Measurements from ENCODE around the gene IL18BP. TPM values are rescaled to one million over a fixed set of nuclear protein-coding genes. Genes with fewer than 3 reads are reported as not detected.
A peak's percentile ranks its signal among the peaks of the same experiment; 100 is the strongest.

IL18BP gene
- total and polyA plus RNA-seq, 12 donors = 2.0 to 101 (median 4.3) TPM

GRCh38 chr11:71995726-71996291 lies 2.9 kb upstream of the IL18BP start:
- H3K27ac ChIP-seq = no peak overlapping the region
- ATAC-seq = no peak
- H3K4me3 ChIP-seq = no peak overlapping the region
- peaks cover 0 to 60% (median 24%) of the 10 kb centered on the region in 9 donors for H3K4me1 ChIP-seq
- H3K27me3 ChIP-seq = no peaks in the 10 kb centered on the region
- DNase-seq = no peak
- 70 to 77% methylated on average over 3 of the region's 3 CpGs for WGBS, 2 donors
- no peaks in the 10 kb centered on the region for H3K9me3 ChIP-seq
- peaks cover 0 to 41% (median 2%) of the 10 kb centered on the region in 9 donors for H3K36me3 ChIP-seq
- intact Hi-C loops (cut with DNase I) = no loop called here
- TF ChIP-seq CTCF (IDR thresholded peaks at IDR 0.05) = no peak

DNA sequence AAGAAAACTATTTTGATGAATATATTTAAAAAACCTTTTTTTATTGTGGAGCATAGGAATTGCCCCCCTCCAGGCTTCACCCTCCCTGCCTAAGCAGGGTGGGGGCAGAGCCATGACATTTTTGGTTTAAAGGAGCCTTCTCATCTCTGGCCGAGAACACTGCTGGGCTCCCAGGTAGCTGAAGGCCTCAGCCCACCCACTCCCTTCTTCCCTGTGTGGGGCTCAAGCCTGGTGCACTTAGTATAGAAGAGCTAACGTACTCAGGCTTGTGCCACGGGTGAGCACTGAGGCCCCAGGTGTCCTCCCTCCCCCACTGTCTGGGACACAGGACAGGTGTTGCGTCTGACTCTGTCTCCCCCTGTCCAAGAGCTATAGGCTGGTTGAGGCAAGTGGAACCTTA lies 2.2 kb upstream of the IL18BP start:
- Histone ChIP-seq H3K36me3 (peaks cover 0 to 41% (median 0%) of the 10 kb centered on the region in 9 donors), H3K27ac (peak overlapping the region in 1 of 10 donors; percentile 66), H3K4me1 (peaks cover 0 to 60% (median 25%) of the 10 kb centered on the region in 9 donors), H3K9me3 (no peaks in the 10 kb centered on the region), H3K27me3 (no peaks in the 10 kb centered on the region), H3K4me3 (no peak overlapping the region)
- DNase-seq (no peak), ATAC-seq (peak in 2 of 8 donors; percentile 1 to 2)
- no peak for TF ChIP-seq CTCF (IDR thresholded peaks at IDR 0.05)
- intact Hi-C loops (cut with DNase I) = no loop called here
- 92 to 93% methylated on average over 4 of the region's 4 CpGs for WGBS, 2 donors

- Histone ChIP-seq H3K36me3 (peaks cover 0 to 41% (median 0%) of the 10 kb centered on the region in 9 donors), H3K27ac (peak overlapping the region in 2 of 10 donors; percentile 76 to 91), H3K4me1 (peaks cover 0 to 61% (median 25%) of the 10 kb centered on the region in 9 donors), H3K4me3 (no peak overlapping the region), H3K9me3 (no peaks in the 10 kb centered on the region), H3K27me3 (no peaks in the 10 kb centered on the region)
- WGBS, 2 donors = 48 to 65% methylated on average over 8 of the region's 8 CpGs
- ATAC-seq (peak in 6 of 8 donors; percentile 22 to 72 (median 34)), DNase-seq (peak; percentile 50 to 54)
- intact Hi-C loops (cut with DNase I) = no loop called here
- no peak for TF ChIP-seq CTCF (IDR thresholded peaks at IDR 0.05)
Measured at GRCh38 chr11:71996946-71997345, 1.8 kb upstream of the IL18BP start.

DNA sequence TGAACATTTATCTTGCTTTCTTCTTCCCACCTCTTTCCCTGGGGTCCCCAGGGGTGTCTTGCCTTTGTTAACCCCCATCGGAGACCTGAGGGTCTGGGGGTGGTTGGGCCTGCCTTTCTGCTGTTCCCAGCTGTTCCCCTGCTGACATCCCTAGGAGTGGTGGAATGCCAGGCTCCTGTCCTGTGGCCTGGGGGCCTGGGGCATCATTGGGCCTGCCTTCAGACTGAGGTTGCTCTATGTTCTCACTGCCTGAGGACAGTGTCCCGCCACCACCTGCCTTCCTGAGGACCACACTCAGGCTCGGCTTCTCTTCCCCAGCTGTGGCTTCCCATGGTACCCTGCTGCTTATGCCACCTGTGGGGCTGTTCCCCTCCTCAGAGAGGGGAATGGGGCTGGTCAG lies 1.1 kb upstream of the IL18BP start:
- no peak for DNase-seq
- no peak for TF ChIP-seq CTCF (IDR thresholded peaks at IDR 0.05)
- Histone ChIP-seq H3K4me3 (no peak overlapping the region), H3K9me3 (no peaks in the 10 kb centered on the region), H3K27ac (peak overlapping the region in 2 of 10 donors; percentile 76 to 91), H3K36me3 (peaks cover 0 to 41% (median 0%) of the 10 kb centered on the region in 9 donors), H3K4me1 (peaks cover 0 to 55% (median 25%) of the 10 kb centered on the region in 9 donors), H3K27me3 (no peaks in the 10 kb centered on the region)
- intact Hi-C loops (cut with DNase I) = no loop called here
- 95 to 98% methylated on average over 3 of the region's 3 CpGs for WGBS, 2 donors
- ATAC-seq = no peak
